HG03457 (cell line): Measurements from ENCODE around the gene EML3.
A peak's percentile ranks its signal among the peaks of the same experiment; 100 is the strongest.
"Not testable (repeated sequence)": the region's sequence is repeated elsewhere in the genome, so short reads cannot be mapped to it uniquely, and the experiment has no call there.

Source experiments
- ATAC-seq: cut with Tn5 transposase; IDR thresholded peaks from one replicate; pipeline ENCODE4 v1.9.1; 2021; ENCODE audit warnings: moderate number of reproducible peaks; ENCODE audit not compliant: unreplicated experiment

Gene EML3

DNA sequence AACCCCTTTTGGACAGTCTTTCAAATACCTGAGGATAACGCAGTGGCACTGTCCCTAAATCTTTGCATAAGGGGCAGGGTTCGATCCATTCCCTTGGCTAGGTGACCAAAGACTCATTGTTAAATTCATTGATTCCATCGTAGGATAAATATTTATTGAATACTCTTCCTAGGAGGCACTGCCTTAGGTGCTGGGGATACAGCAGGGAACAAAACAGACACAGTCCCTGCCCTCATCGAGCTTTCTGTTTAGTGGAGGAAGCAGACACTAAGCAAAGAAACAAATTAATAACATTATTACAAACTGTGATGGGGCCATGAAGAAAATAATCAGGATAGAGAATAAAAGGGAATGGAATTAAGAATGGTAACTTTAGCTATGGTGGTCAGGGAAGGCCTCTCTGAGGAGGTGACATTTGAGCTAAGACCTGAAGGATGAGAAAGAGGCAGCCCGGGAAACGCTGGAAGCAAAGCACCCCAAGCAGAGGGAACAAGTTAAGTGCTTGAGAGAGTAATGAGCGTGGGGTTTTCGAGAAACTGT lies 8.5 kb upstream of the EML3 start:
- no peak for ATAC-seq

DNA sequence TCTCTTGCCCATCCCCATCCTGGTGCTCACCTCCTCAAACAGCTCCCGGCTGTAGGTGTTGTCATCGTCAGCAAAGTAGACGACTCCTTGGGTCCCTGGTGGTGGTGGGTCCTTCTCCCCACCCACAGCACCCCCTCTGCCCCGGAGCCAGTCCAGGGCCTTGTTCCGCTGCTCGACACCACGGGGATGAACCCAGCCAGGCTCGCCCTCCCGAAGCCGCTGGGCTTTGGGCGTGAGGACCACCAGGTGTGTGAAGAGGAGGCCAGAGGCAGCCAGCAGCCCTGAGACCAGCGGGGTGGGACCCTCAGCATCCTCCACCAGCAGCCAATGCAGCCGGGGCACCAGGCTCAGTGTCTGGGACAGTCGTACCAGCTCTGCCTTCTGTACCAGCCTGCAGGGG lies 4.4 kb upstream of the EML3 start:
- ATAC-seq: not testable (repeated sequence)

DNA sequence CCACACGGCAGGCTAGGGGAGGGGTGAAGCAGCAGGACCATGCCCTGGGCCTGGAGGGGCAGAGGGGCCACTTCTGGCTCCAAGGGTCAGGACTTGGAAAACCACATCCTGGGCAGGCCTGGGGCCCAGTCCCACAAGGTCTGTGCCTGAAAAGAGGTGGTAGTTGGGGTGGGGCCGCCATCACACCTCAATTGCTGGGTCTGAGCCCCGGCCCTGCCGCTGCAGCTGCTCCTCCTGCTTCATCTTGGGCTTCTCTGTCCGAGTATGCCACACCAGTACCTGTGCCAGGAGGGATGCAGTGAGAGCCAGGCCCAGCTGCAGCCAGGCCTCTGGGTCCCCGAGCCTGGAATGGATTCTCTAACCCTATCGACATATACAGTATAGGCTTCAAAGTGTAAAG lies 2.9 kb upstream of the EML3 start:
- ATAC-seq: no peak

DNA sequence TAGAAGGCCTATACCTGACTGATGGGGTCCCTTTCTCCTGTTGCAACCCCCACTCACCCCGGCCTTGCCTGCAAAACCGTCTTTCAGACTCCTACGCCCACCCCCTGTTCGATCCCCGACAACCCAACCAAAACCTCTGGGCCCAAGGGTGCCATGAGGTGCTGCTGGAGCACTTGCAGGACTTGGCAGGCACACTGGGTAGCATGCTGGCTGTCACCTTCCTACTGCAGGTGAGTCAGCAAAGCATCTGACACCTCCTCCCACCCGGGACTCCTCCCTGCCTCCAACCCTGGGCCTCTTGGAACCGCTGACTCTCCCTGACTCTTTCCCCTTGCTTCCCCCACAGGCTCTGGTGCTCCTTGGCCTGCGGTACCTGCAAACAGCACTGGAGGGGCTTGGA lies 1.7 kb upstream of the EML3 start:
- no peak for ATAC-seq

DNA sequence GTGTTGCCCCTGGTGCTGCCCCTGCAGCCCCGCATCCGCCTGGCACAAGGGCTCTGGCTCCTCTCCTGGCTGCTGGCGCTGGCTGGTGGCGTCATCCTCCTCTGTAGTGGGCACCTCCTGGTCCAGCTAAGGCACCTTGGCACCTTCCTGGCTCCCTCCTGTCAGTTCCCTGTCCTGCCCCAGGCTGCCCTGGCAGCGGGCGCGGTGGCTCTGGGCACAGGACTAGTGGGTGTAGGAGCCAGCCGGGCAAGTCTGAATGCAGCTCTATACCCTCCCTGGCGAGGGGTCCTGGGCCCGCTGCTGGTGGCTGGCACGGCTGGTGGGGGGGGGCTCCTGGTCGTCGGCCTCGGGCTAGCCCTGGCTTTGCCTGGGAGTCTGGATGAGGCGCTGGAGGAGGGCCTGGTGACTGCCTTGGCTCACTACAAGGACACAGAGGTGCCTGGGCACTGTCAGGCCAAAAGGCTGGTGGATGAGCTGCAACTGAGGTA lies 760 bp upstream of the EML3 start:
- ATAC-seq: no peak

DNA sequence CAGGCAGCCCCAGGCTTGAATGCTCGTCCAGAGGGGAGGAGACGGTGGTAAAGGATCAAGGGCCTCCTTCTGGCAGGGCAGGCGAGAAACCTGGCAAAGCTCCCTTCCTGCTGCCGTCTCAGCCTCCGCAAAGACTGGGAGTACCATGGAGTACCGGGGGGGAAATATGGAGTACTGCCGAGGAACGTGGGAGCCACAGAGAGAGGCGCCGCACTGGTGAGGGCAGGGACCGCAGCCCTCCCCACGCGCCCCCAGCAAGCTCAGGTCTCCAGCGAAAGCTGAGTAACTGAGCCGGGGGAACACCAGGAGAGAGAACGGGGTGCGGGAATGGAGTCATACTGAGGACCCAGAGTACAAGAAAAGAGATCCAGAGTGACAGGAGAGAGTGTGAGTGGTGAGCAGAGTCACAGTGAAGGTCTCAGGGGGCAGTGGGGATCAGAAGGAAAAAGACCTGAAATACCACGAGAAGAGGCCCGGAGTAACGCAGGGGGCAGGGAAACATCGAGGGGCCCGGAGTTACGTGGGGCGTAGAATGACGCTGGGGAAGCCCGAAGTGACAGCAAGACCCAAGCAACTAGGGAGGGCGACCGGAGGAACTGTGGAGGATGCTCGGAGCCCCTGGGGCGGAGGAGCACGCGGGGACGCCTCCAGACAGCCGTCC lies 740 bp downstream of the EML3 start:
- ATAC-seq: no peak

DNA sequence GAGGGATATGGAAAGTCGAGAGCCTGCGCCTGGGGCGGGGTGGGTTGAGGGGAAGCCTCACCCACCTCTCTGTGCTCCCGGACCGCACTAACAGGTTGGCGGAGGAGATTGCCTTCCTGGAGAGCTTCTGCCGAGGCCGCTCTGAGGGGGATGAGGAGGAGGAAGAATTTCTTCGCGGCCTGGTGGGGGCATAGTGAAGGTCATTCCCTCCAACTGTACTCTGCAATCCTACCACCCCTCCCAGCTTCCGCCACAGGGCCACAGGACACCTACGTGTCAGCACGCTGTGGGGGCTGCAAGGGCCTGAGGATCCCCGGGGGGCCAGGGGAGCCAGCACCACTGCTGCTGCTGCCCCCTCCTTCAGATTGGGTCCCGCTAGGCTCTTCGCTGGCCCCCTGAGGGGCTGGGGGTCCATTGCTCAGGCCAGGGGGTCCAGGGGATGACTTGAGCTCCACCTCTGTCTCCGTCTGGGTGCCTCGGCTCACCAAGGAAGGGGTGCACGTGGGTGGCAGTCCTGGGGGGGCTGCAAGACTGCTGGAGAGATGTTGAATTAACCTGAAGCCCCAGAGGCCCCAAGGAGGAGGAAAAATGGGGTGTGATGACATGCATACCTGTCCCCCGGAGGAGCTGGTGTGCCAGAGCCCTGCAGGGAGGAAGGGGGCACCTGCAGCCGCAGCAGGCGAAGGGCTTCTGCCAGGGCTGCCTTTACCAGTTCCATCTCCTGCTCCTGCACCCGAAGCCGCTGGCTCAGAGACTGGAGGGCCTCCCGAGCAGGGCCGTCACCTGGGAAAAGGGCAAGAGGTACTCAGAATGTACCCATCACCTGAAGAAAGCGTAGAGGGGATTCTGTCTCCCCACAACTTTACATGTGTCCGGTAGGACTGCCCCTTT lies 1.5 kb downstream of the EML3 start:
- no peak for ATAC-seq

DNA sequence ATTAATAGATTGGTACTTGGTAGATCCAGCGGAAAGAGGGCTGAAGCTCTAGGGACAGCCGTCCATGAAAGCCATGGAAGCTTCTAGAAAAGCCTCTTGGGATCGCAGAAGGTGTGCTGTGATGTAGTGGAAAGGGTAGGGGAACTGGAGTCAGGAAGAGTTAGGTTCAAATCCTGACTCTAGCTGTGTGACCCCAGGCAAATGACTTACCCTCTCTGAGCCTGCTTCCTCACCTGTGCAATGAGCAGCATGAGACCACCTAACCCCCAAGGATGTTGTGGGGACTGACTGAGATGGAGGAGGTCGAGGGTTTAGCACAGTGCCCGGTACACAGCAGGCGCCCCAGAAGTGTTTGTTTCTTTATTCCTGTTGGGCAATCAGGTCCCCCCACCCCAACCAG lies 2.2 kb downstream of the EML3 start:
- no peak for ATAC-seq

DNA sequence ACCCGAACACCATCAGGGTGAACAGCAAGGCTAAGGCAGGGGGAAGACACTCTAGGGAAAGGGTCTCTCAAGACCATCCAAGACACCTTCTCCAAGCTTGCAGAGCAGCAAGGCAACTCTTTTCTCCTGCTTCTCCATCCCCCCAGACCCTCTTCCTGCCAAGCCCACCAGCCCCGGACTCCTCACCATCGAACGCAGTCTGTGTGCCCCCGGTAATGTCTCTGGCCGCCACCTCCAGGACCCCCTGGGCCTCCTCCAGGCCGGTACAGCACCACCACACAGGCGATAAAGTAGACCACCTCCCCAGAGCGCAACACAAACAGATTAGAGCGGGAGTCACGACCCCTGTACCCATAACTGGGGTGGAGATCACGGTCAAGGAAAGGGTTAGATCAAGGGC lies 3.8 kb downstream of the EML3 start:
- ATAC-seq: no peak

DNA sequence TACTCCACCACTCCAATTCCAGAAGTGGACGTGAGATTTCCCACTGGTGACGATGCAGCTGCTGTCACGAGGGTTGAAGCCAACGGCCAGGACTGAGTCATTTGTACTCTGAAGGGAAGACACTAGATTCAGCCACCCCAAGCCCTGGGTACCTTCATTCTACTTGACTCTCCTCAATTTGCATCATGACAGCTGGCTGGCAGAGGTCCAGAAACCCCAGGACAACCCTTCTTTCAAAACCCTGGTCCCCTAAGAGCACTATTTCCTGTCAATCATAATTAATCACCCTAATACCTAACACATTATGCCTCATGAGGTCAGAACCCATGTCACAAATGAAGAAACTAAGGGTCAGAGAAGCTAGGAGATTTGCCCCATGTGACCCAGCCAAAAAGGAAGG lies 4.9 kb downstream of the EML3 start:
- no peak for ATAC-seq

DNA sequence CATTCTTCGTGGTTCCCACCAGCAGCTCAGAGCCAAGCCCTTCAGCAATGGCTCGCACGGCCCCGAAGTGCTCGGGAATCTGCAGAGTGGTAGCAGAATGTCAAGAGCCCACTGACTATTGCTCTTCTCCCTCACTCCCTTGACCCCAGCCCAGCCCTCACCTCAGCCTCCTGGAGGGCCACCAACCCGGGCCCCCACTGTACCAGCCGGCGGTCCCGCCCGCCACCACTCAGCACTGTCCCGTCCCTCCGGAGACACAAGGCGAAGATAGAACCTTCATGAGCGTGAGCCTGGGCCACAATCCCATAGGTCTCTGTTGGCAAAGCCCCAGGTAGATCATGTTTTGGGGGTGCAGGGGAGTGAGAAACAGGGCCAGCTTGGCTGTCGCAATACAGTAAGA lies 6.7 kb downstream of the EML3 start:
- no peak for ATAC-seq

DNA sequence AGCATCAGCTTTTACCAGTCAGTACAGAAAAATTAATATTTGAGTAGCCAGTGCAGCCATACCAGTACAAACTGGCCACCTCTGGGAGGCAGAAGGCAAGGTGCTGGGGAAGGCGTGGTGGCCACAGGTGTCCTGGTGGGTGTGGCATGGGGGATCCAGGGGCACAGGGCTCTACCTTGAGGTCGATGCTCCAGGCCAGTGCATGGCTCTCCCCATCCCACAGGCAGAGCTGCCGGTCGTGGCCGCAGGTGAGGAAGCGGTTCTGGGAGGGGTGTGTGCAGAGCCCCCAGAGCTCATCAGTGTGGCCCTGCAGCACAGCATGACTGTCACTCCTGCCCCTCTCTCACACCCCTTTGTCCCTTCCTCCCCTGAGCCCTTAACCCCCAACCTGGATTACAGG lies 7.1 kb downstream of the EML3 start:
- ATAC-seq: no peak

DNA sequence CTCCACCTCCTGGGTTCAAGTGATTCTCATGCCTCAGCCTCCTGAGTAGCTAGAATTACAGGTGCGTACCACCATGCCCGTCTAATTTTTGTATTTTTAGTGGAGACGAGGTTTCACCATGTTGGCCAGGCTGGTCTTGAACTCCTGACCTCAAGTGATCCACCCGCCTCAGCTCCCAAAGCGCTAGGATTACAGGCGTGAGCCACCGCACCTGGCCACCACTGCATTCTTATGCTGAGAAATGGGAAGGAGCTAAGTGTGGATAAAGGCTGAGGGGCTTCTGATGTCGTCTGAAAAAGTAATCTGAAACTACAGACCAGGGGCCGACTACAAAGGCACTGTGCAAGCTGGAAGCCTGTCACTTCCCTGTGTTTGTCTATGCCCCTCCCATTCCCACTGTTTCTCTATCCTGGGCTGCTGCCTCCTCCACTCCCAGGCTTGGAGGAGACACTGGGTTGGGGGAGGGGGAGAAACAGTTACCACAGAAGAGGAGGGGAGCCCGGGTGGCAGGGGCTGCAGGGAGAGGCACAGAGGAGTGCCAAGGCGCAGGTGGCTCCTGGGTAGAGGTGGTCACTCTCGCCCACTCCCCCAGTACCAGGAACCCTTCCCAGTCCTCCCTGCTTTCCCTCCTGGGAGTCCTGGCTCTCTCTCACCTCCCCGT lies 8.0 kb downstream of the EML3 start:
- no peak for ATAC-seq

DNA sequence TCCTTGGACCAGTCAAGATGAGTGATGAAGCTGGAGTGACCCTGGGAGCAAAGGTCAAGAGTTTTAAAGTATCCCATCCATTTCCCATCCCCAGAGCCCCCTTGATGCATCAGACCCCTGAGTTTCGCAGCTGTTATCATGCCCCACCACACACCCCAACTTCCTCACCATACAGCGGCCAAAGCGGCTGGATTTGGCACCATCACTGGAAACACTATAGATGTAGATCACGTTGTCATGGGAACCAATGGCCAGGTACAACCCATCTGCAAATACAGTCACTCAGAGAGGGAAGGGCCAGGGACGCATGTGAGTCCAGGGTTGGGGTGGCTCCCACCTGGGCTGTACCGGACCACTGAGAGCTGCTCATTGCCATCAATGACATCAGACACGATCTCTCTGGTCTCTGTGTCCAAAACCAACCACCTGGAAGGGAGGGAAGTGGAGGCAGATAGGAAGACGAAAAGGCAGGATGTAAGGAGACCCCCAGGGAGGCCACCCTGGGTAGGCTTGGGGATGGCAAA lies 8.7 kb downstream of the EML3 start:
- ATAC-seq: no peak

DNA sequence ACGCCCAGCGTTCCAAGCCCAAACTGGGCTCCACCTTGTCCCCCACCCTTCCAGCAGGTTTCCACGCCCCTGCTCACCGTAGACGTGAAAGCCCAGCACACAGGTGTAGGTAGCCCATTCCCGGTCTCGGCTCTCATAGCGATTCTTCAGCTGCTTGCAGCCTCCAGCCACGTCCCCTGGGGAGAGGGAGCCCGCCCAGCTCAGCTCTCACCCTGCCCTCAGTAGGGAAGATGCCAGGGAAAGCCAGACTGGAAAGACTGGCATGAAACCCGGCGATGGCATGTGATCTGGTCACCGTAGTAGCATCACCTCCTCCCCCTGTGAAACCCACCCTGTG lies 9.5 kb downstream of the EML3 start:
- no peak for ATAC-seq

DNA sequence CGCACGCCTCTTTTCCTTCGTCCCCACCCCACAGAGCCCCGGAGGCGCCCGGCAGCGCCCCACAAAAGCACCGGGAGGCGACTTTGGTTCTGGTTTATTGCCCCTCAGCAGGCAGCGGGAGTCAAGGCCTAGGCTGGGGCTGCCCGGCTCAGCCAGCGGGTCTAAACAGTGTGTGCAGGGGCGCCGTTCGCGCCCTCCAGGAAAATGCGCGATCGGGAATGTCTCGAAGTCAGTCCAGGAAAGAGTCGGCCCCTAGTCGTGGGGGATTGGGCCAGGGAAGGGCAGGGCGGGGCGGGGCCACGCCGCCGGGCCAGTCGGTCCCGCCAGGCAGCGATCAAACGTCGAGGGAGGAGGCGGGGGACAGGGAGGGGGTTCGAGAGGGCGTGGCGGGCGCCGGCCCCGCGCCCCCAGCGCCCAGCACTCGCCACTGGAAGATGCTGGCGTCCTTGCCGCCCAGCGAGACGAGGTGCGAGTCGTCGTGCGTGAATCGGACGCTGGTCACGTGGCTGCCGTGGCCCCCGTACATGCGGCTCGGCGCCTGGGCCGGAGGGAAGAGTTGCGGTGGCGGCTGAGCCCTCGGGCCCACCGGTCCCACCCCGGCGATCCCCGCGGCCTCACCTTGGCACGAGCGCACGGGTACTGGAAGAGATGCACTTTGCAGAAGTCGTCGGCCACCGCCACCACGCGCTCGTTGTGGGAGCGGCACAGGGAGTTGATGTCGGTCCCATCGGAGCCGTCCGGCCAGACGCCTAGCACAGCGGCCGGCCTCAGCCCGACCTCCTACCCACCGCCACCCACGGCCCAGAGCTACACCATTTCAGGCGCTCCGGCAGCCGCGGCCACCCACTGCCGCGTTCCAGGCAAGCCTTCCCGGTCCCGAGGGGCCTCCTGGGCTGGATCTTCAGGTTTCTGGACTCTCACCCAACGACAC lies 10.2 kb downstream of the EML3 start:
- ATAC-seq: no peak

DNA sequence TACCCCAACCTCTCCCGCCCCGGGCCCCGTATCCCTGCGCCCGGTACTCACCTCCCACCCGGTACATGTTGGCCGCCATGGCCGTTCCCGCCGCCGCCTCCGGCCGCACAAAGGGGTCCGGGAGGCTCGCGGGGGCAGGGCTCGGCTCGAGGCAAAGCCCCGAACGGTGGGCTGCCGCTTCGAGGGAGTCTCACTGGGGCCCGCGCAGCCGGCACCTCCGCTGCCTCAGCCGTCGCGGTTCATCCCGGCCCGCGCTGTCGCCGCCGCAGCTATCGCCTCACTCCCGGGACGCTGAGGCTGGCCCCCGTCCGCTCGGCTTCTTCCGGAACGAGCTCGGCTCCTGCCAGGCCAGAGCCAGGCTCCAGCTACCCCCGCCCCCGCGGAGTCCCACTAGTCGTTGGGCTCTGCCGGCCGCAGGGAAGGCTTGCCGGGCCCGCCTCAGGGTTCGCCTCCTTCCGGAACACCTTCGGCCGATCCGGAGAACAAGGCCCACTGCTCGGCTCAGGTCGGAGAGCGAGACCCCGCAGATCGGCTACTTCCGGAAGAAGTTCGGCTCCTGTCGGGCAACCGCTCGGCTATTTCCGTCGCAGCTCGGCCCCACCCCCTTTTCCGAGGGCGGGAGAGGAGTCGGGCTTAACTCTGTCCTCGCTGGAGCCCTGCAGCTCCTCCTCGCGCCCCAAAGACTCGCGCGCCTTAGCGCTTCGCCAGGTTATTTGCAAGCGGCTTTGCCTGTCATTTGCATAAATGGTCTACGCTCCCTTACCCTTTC lies 11.0 kb downstream of the EML3 start, which contains the start of gene MTA2:
Gene MTA2, minus strand, starts transcription at position 494 of the 769 bp plus-strand sequence. Its CDS starts 415 bp downstream, at position 79.
- ATAC-seq: peak; percentile 59

DNA sequence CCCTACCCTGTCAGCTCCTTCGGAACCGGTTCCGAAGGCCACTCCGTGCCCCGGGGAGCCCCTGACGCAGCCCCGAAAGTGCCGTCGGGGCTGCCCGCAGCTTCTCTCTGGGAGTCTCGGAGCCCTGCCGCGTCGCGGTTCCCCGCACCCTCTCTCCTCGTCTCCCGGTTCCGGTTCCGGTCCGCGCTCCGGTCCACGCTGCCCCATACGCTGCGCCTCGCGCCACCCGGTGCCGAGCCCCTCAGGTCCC lies 11.5 kb downstream of the EML3 start:
- ATAC-seq: peak; percentile 8

DNA sequence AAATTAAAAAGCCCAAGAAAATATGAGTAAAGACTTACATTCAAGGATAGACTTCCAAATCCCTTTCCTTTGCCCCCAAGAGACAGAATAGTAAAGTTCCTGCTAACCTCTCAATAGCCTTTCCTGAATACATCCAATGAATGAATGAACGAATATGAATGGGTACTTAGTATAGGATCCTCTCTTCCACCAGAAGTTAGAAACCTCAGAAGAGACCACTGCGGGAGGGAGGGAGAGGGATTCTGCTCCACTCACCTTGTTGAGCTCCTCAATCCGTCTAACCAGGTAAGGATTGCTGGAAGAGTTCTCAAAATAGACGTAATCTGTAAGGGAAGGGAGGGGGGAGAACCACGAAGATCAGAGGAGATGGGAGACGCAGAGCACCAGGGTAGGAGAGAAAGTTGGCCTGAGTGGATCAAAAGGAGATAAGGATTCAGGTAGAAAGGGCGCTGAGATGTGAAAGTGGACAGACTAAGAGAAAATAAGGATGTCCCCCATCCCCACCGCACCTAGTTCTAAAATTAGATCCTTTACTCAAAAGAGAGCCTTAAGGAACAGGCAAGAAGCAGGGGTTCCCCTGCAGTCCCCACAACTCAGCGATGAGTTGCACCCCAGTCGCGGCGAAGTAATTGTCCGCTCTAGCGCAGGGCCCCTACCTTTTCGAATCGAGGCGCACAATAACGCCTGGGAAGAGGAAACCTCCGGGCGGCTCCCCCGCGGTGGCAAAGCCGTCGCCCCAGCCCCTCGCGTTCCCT lies 12.0 kb downstream of the EML3 start:
- no peak for ATAC-seq
